Central memory CD8-positive, alpha-beta T cell (primary cell): ENCODE results near the gene CD247.

Experiments
- ATAC-seq: fragments of 150-1000 bp; cut with Tn5 transposase; replicated peaks from 2 replicates; pipeline ENCODE4 v1.10.0; 2022; ENCODE audit warnings: mild to moderate bottlenecking, moderate FRiP score, moderate number of reproducible peaks; ENCODE audit not compliant: poor library complexity, severe bottlenecking; ENCODE audit errors: extremely low read depth
- DNase-seq, 2 donors: peaks; one replicate each; pipeline ENCODE4 v3.0.0; 2021; ENCODE audit warnings: low spot score in 2 of 2
- H3K27ac Mint-ChIP-seq: one replicate; pipeline ENCODE4 v1.8.0; 2022; ENCODE audit warnings: low read depth, mild to moderate bottlenecking, moderate library complexity, mixed read lengths
- H3K27me3 Mint-ChIP-seq: one replicate; pipeline ENCODE4 v1.8.0; 2022; ENCODE audit warnings: mixed read lengths
- H3K36me3 Mint-ChIP-seq: one replicate; pipeline ENCODE4 v1.8.0; 2022; ENCODE audit warnings: mild to moderate bottlenecking, moderate library complexity, mixed read lengths; ENCODE audit not compliant: insufficient read depth
- H3K4me1 Mint-ChIP-seq: one replicate; pipeline ENCODE4 v1.8.0; 2022; ENCODE audit warnings: mixed read lengths
- H3K4me3 Mint-ChIP-seq: one replicate; pipeline ENCODE4 v1.8.0; 2022; ENCODE audit warnings: mild to moderate bottlenecking, moderate library complexity, mixed read lengths
- H3K9me3 Mint-ChIP-seq: one replicate; pipeline ENCODE4 v1.8.0; 2022; ENCODE audit warnings: mixed read lengths

CD247 gene

DNA sequence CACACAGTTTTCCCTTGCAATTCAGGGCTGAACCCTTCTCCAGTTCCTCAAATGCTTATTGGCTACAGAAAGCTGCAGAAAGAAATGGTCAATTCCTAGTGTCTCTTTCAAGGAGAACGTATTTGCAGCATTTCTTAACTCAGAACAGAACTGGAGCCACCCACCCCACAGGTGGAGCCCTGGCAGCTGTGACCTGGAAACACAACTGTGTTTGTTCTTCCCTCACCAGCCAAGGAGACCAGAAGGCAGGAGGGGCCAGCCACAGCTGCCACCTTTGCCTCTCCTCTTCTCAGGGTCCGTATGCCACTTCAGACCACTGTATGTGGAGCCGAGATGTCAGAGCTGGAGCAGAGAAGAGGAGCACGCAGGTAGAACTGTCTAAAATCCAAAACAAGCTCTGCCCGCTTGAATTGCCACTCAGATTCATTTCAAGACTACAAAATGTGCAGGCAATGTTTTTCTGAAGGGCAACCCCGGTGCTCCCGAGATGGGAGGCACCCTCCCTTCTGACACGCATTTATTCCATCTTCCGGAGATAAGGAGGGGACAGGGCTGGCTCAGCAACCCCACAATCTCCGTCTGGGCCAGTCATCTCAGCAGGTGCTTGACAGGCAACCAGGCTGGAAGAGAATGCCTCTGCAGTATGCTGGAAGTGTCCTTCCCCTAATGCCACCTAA is 16.7 kb downstream of the CD247 start:
- H3K27ac Mint-ChIP-seq: peak overlapping the region; percentile 87
- DNase-seq (no peak), ATAC-seq (no peak)
- H3K9me3 Mint-ChIP-seq: no peaks in the 10 kb centered on the region
- no peaks in the 10 kb centered on the region for H3K27me3 Mint-ChIP-seq
- H3K4me3 Mint-ChIP-seq: peak overlapping the region; percentile 58
- H3K4me1 Mint-ChIP-seq: peaks cover 92% of the 10 kb centered on the region
- peaks cover 62% of the 10 kb centered on the region for H3K36me3 Mint-ChIP-seq

DNA sequence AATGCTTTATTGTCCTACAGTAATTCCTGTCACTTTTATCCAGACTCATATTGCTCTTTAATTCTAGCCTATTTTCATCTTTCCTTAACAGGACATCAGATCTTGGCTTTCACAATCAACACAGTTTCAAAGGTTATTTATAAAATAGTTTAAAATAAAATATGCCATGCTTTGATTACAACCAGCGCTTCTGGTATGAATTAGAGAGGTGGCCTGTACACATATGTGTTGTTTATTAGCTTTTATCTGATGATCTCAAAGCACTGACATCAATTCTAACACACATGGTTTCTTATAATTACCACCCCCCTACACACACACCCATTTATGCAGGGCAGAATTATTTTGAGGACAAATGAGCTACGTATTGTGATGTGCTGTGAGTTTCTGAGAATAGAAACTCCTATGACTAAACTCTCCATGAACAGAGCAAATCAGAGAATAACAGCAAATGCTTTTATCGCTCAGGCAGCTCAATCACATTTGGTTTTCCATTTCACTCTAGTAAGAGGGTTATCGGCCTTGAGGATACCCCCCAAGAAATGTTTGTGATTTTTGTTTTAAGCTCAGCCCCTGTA is 18.0 kb downstream of the CD247 start:
- DNase-seq: no peak
- H3K27me3 Mint-ChIP-seq: no peaks in the 10 kb centered on the region
- ATAC-seq: no peak
- H3K9me3 Mint-ChIP-seq: no peaks in the 10 kb centered on the region
- H3K36me3 Mint-ChIP-seq: peaks cover 66% of the 10 kb centered on the region
- peak overlapping the region; percentile 58 for H3K4me3 Mint-ChIP-seq
- H3K27ac Mint-ChIP-seq: peak overlapping the region; percentile 87
- peaks cover 93% of the 10 kb centered on the region for H3K4me1 Mint-ChIP-seq

DNA sequence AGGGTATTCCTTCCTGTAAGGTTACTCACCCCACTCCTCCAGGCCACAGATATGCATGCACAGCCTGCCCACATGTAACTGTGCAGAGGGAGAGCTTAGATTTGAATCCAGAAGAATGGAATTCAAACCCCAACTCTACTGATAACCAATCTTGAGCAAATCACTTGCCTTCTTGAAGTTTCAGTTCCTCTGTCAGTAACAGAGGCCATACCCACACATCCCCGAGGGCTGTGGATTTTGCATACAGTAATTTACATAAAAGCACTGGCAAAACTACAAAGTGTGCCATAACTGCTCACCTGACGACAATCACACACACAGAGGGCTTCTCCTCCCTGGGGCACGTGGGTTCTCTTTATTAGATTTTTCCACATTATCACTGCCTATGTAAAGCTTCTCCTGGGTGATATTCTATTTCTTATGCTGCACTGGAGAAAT is 18.6 kb downstream of the CD247 start:
- ATAC-seq (peak; percentile 59), DNase-seq (no peak)
- no peaks in the 10 kb centered on the region for H3K9me3 Mint-ChIP-seq
- peaks cover 93% of the 10 kb centered on the region for H3K4me1 Mint-ChIP-seq
- H3K4me3 Mint-ChIP-seq: peak overlapping the region; percentile 41
- H3K27me3 Mint-ChIP-seq: no peaks in the 10 kb centered on the region
- peaks cover 64% of the 10 kb centered on the region for H3K36me3 Mint-ChIP-seq
- H3K27ac Mint-ChIP-seq: peak overlapping the region; percentile 87

DNA sequence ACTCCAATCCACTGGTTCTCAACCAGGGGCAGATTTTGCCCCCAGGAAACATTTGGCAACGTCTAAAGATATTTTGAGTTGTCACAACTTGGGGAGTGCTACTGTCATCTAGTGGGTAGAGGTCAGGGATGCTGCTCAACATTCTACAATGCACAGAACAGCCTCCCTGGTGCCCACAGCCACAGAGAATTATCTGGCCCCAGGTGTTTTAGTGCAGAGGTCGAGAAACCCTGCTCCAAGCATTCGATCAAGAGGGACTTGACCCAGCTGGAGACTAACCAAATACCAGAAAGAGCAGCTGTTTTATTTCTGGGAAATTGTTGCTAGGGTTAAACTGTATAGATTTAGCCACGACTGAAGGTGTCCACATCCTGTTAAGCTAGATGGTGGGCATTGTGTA is 19.2 kb downstream of the CD247 start:
- H3K4me1 Mint-ChIP-seq: peaks cover 93% of the 10 kb centered on the region
- H3K27ac Mint-ChIP-seq: peak overlapping the region; percentile 87
- peak; percentile 16 for ATAC-seq
- H3K9me3 Mint-ChIP-seq: no peaks in the 10 kb centered on the region
- no peaks in the 10 kb centered on the region for H3K27me3 Mint-ChIP-seq
- no peak for DNase-seq
- peaks cover 60% of the 10 kb centered on the region for H3K36me3 Mint-ChIP-seq
- peak overlapping the region; percentile 8 for H3K4me3 Mint-ChIP-seq

DNA sequence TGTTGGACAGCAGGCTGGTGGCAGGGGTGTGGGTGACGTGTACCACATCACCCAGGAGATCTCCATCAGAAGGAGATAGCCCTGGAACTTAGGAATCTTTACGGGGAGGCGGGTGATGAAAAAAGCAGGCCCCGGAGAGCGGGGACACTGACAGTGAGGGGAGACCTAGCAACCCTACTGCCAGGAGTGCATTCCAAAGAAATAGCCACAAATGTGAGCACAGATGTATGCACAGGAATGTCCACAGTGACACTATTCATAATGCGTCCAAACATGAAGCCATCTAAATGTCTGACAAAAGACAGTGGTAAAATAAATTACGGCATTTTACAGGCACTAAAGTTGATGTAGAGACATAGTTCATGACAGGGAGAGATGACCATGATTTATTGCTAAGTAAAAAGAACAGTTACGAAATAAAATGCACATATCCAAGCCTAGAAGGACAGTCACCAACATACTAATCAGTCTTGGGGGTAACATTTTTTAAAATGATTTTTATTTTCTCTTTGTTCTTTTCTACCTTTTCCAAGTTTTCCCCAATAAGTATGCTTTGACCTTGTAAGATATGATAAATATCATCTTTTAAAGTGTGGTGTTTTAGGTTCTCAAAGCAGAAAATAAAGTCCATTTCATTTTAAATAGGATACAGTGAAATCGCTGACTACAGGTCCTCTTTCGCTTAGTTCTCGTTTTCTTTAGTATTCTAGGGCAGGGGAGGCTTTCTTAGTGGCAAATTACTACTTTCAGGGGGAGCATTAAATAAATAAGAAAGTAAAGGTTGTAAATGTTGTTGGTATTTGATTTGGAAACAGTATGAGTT is 21.3 kb downstream of the CD247 start:
- H3K4me3 Mint-ChIP-seq: no peak overlapping the region
- peaks cover 48% of the 10 kb centered on the region for H3K36me3 Mint-ChIP-seq
- DNase-seq (no peak), ATAC-seq (no peak)
- no peaks in the 10 kb centered on the region for H3K27me3 Mint-ChIP-seq
- peaks cover 93% of the 10 kb centered on the region for H3K4me1 Mint-ChIP-seq
- H3K27ac Mint-ChIP-seq: no peak overlapping the region
- no peaks in the 10 kb centered on the region for H3K9me3 Mint-ChIP-seq

DNA sequence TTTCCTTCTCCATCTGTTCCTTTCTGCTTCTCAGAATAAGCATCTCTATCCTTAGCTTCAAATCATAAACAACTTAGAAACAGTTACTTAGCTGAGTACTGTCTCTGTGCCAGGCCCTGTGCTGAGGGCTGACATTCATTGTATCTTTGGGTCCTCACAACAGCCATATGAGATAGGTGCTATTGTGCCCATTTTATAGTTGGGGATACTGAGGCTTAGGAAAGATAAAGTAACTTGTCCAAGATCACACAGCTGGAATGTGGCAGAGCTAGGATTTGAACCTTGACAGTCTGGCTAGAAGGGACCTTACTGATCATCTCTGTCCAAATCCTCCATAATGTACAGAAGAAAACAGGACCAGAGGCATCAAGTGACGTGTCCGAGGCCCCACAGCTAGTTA is 25.0 kb downstream of the CD247 start:
- Mint-ChIP-seq H3K27ac (peak overlapping the region; percentile 91), H3K27me3 (no peaks in the 10 kb centered on the region), H3K36me3 (peaks cover 46% of the 10 kb centered on the region), H3K9me3 (no peaks in the 10 kb centered on the region), H3K4me1 (peaks cover 94% of the 10 kb centered on the region), H3K4me3 (peak overlapping the region; percentile 78)
- DNase-seq (no peak), ATAC-seq (no peak)

DNA sequence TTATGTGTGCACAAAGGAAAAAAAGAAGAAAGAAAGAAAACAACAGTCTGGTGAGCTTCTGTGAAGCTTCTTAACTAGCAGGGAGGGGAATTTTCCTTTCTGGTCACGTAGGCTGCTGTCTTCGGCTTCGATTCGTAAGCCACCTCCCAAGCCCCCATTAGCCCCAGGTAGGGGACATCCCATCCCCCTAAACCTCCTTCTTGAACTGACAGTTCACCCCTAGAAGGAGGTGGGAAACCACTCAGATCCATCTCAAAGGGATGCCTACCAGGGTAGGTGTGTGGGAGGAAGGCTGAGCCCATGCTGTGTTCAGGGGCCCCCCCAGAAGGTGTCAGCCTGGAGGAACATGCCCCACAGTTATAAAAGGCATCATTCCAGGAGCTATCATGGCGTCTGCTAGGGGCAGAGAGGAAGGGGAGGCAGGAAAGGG is 25.8 kb downstream of the CD247 start:
- H3K27me3 Mint-ChIP-seq: no peaks in the 10 kb centered on the region
- ATAC-seq (peak; percentile 57), DNase-seq (peak in 1 of 2 donors; percentile 24)
- H3K27ac Mint-ChIP-seq: peak overlapping the region; percentile 91
- H3K4me3 Mint-ChIP-seq: peak overlapping the region; percentile 78
- peaks cover 42% of the 10 kb centered on the region for H3K36me3 Mint-ChIP-seq
- no peaks in the 10 kb centered on the region for H3K9me3 Mint-ChIP-seq
- peaks cover 94% of the 10 kb centered on the region for H3K4me1 Mint-ChIP-seq

DNA sequence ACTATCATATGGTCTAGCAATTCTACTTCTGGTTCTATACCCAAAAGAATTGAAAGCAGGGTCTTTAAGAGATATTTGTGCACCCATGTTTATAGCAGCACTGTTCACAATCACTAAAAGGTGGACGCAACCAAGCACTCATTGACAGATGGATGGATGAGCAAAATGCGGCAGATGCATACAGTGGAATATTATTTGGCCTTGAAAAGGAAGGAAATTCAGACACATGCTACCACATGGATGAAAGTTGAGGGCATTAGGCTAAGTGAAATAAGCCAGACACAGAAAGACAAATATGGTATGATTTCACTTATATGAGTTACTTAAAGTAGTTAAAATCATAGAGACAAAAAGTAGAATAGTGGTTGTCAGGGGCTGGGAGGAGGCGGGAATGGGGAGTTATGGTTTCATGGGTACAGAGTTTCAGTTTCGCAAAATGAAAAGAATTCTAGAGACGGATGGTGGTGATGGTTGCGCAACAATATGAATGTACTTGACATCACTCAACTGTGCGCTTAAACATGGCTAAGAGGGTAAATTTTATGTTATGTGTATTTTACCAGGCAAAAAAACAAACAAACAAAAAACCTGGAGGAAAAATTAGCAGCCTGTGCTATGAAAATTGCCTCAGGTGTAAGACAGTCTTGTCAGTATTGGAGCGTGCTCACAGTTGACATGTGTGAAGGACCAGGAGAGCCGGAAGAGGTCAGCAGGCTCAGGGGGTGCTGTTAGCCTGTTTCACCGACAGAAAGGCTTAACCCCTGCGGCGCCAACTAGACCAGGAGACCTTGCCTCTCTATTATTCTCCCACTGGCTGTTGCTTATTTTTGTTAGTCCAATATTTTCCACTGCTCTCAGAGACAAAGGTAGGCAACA is 26.5 kb downstream of the CD247 start:
- Mint-ChIP-seq H3K4me1 (peaks cover 94% of the 10 kb centered on the region), H3K27me3 (no peaks in the 10 kb centered on the region), H3K36me3 (peaks cover 45% of the 10 kb centered on the region), H3K4me3 (peak overlapping the region; percentile 78), H3K9me3 (no peaks in the 10 kb centered on the region), H3K27ac (peak overlapping the region; percentile 91)
- DNase-seq (no peak), ATAC-seq (peak; percentile 56)

DNA sequence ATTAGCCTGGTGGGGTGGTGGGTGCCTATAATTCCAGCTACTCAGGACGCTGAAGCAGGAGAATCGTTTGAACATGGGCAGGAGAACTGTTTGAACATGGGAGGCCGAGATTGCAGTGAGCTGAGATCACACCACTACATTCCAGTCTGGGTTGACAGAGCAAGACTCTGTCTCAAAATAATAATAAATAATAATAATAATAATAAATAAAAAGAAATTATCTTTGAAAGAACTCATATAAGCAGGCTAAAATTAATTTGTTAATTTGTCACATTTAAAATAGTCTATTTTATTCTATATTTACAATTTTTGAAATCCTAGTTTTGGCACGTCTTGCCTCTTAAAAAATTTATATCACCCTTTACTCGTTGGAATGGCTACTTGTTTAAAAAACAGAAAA is 27.6 kb downstream of the CD247 start:
- H3K27ac Mint-ChIP-seq: no peak overlapping the region
- no peak overlapping the region for H3K4me3 Mint-ChIP-seq
- H3K36me3 Mint-ChIP-seq: peaks cover 40% of the 10 kb centered on the region
- no peak for ATAC-seq
- H3K4me1 Mint-ChIP-seq: peaks cover 94% of the 10 kb centered on the region
- no peak for DNase-seq
- no peaks in the 10 kb centered on the region for H3K27me3 Mint-ChIP-seq
- no peaks in the 10 kb centered on the region for H3K9me3 Mint-ChIP-seq

DNA sequence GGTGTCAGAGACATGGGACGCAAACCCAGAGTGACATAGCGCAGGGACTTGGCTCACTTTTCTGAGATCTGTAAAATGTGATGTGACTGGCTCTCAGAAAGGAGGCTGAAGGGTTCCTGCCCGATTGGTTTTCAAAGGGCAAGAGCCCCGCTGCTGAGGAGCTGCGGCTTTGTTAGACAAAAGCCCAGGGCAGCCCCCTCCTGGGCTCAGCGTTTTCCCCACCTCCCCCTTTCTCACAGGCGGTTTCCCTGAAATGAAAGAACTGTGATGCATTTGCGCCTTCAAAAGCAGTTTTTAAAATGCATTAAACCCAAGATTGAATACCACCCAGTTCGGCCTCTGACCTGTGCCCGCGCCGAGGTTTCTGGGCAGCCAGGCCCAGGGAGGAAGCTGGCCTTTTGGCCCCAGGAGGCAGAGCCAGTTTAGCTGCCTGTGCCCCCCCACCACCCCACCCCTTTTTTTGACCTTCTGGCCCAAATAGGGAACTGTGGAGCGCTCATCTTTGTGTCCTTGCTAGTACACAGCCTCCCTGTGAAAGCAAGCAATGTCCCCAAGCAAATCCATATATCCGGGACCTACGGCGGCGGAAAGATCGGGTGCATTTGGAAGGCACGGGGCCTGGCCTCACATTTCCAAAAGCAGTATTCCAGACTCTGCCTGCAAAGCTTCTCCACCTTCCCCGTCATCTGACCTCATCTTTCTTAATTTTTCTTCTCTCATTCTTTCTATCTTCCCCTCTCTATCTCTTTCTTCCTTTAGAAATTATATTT is 28.6 kb downstream of the CD247 start:
- Mint-ChIP-seq H3K36me3 (peaks cover 36% of the 10 kb centered on the region), H3K9me3 (no peaks in the 10 kb centered on the region), H3K4me3 (peak overlapping the region; percentile 63), H3K27ac (peak overlapping the region; percentile 91), H3K4me1 (peaks cover 94% of the 10 kb centered on the region), H3K27me3 (no peaks in the 10 kb centered on the region)
- no peak for ATAC-seq
- no peak for DNase-seq

DNA sequence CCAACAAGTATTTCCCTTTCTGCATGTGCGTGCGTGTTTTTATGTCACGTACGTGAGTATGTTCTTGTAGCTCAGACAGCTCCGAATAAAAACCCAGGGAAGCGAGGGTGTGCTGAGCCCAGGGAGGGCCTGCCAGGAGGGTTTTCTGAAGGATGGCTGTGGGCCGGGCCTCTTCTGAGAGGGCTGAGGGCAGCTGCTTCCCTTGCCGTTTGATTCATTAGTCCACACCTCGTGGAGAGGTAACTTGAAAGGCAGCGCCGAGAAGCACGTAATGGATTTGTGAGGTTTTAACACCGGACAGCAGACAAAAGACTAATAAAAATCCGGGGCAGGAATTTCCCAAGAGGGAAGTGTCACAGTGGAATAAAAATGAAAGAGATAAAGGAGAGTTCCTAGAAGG is 29.5 kb downstream of the CD247 start:
- ATAC-seq (no peak), DNase-seq (no peak)
- Mint-ChIP-seq H3K27ac (peak overlapping the region; percentile 92), H3K27me3 (no peaks in the 10 kb centered on the region), H3K4me1 (peaks cover 94% of the 10 kb centered on the region), H3K4me3 (peak overlapping the region; percentile 63), H3K9me3 (no peaks in the 10 kb centered on the region), H3K36me3 (peaks cover 36% of the 10 kb centered on the region)
